HuH-7.5 (cell line): ENCODE data around the gene CEP350.
A peak's percentile ranks its signal among the peaks of the same experiment; 100 is the strongest.
"Not testable (repeated sequence)": the region's sequence is repeated elsewhere in the genome, so short reads cannot be mapped to it uniquely, and the experiment has no call there.

ENCODE experiments used
- DNase-seq: peaks from one replicate; pipeline ENCODE4 v3.0.0; 2011; ENCODE audit warnings: low spot score

The CEP350 gene

DNA sequence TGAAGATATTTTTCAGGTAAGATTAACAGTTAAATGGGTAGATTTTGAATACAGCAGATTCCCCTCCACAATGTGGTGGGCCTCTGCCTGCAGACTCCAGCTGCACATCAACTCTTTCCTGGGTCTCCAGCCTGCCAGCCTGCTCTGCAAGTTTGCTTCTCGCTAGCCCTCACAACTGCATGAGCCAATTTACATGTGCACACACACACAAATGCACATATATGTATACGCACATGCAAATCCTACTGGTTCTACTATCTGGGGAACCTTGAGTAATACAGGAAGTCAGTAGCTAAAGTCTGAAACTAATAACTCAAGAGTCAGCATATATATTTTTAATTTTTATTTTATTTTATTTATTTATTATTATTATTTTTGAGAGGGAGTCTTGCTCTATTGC lies 165.2 kb downstream of the CEP350 start:
- no peak for DNase-seq

DNA sequence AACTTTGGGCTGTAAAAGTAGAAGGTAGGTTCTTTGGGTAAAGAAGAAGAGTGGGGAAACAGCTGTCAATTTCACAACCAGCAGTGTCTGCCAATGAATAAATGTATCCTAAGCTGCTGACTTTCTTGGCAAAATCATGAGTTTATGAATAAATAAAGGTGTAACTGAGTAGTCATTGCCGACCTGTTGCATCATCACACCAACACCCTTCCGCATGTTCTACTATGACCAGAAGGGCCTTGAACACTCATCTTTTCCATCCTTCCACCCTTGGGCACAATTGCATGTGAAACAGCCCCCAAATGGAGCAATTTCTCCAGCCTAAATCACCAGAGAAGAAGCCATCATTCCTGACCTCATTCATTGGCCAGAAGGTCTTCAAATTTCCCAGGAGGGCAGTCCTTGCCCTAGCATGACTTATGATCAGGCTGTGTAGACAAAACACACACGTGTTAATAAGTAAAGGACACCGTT lies 168.9 kb downstream of the CEP350 start:
- DNase-seq, result no peak

DNA sequence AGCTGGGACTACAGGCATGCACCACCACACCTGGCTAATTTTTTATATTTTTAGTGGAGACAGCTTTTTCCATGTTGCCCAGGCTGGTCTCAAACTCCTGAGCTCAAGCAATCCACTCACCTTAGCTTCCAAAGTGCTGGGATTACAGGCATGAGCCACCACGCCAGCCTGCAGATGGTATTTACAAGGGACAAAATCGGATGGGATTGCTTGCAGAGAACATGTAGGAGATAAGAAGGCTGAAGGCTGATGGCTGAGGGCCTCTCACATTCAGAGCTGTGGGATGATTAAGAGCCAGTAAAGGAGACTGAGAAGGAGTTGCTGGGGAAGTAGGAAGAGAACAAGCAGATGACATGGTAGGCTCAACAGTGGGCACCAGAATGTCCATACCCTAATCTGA lies 176.0 kb downstream of the CEP350 start:
- DNase-seq, result no peak

DNA sequence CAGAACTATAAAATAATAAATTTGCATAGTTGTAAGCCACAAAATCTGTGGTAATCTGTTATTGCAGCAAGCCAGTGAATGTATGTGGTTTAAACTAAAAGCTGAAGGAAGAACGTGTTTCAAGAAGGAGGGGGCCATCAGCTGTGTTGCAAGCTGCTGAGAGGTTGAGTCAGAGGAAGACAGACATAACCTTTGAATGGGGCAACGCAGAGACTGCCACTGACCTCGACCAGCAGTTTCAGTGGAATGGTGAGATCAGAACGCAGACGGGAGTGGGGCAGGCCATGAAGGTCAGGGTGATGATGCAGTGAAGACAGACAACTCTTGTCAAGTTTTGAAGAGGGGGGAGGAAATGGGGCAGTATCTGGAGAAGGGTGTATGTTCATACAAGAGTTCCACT lies 176.9 kb downstream of the CEP350 start:
- no peak for DNase-seq

DNA sequence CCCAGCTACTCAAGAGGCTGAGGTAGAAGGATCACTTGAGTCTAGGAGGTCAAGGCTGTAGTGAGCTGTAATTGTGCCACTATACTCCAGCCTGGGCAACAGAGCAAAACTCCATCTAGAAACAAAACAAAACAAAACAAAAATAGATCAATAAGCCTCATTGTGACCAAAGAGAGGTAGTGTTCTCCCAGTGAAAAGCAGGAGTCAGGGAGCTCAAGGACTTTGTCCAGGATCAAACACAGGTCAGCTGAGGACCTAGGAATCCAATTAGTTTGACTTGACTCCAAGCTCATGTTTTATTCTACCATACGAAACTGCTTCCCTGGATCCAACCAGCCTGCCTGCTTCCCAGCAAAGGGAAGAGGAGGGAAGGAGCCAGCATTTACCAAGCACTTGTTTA lies 178.6 kb downstream of the CEP350 start:
- no peak for DNase-seq

DNA sequence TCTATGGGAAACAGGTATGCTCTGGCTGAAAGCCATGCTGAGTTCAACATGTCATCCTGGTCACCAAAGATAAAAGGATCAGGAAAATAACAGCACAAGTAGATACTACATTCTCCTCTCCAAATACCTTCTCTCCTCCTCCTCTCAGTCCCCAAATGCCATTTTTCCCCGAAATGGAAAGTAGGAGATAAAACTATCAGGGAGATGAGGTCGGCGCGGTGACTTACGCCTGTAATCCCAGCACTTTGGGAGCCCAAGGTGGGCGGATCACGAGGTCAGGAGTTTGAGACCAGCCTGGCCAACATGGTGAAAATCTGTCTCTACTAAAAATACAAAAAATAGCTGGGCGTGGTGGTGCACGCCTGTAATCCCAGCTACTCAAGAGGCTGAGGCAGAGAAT lies 179.1 kb downstream of the CEP350 start:
- not testable (repeated sequence) for DNase-seq

DNA sequence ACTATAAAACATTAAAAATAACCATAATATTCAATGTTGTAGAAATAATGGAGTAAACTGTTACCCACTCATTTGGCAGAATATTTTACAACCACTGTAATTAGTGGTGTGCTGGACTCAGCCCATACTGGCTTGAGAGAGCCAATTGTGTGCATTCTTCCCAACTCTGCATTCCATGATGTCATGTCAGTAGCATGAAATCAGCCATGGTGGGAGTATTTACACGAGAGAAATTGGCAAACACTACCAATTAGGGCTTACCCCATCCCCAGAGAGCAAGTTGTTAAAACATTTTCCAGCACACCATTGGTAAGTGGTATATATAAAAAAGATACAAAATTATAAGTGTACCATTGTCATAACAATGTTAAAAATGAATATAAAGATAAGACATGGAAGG lies 180.9 kb downstream of the CEP350 start:
- no peak for DNase-seq

DNA sequence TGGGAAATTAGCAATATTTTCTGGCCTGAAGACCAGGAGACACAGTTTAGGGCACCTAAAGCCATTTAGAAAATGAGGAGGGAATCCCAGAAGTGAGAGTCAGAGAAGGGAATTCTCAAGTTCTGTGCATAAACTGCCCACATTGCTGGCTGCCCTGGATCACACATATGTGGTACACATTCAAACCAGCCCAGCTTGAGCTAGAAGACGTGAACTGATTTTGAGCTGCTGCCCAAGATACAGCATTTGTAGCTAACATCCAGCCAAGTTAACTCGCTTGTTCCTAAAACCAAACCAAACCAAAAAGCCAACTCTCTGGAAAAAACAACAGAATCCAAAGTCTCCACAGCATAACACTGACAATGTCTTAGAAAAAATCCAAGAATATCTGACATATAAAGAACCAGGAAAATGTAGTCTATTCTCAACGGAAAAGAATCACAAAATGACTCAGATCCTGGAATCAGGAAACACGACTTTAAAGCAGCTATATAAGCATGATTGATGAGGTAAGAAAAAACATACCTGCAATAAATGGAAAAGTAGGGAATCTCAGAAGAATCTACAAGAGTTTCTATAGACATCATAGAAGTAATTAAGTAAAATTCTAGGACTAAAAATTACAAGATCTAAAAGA lies 181.8 kb downstream of the CEP350 start:
- no peak for DNase-seq

DNA sequence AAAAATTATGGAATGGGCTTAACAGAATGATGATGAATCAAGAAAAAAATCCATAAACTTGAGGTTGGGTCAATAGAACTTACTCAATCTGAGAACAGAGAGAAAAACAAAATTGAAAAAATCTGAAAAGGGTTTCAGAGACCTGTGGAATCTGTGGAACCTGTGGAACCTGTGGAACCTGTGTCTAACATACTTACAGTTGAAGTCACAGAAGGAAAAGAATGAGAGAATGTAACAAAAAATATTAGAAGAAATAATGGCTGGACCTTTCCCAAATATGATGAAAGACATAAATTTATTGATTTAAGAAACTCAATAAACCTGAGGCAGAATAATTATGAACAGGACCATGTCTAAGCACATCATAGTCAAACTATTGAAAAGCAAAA lies 182.4 kb downstream of the CEP350 start:
- no peak for DNase-seq

DNA sequence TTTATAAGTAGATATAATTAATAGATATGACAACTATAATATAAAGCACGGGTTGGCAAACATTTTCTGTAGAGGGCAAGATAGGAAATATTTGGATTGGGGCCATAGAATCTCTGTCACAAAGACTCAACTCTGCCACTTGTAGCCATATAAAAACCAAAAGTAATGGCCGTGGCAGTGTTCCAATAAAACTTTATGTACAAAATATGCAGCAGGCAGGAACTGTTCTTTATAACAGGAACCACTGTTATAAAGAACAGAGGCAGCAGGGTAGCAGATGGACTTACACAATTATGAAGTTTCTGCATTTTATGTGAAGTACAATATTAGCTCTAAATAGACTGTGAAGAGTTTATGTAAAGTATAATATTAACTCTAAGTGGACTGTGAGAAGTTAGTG lies 183.2 kb downstream of the CEP350 start:
- DNase-seq, result no peak

DNA sequence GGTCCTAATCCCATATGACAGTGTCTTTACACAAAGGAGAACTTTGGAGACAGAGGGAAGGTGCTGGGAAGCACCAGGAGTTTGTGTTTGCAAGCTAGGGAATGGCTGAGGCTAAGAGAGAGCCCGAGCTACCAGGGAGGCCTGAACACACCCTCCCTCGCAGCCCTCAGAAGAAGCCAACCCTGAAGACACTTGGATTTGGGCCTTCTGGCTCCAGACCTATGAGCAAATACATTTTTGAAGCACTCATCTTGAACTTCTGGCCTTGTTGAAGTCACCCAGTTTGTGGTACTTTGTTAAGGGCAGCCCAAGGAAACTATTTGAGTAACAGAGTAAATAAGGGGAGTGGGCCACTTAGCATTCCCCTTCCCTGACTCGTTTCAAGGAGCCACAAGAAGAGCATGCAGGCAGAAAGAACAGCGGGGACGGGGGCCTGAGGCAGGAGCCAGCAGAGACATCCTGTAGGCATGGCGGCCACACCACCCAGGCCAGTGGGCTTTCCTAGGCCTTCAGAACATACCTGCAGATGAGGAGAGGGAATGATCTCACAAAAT lies 186.8 kb downstream of the CEP350 start:
- DNase-seq, result no peak

DNA sequence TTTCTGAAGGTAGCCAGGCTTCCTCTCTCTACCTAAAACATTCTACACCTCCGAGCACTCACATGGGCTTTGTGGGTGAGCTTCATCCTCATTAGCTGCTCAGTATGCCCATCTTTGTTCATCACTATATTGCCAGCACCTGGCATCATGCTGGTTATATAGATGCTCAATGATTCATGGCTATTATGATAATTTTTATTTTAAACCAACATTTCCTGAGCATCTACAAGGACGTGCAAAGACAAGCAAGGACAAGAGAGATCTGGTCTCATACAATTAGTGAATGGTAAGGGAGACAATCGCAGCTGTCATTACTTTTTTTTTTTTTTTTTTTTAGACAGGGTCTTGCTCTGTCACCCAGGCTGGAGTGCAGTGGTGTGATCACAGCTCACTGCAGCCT lies 188.7 kb downstream of the CEP350 start:
- no peak for DNase-seq

DNA sequence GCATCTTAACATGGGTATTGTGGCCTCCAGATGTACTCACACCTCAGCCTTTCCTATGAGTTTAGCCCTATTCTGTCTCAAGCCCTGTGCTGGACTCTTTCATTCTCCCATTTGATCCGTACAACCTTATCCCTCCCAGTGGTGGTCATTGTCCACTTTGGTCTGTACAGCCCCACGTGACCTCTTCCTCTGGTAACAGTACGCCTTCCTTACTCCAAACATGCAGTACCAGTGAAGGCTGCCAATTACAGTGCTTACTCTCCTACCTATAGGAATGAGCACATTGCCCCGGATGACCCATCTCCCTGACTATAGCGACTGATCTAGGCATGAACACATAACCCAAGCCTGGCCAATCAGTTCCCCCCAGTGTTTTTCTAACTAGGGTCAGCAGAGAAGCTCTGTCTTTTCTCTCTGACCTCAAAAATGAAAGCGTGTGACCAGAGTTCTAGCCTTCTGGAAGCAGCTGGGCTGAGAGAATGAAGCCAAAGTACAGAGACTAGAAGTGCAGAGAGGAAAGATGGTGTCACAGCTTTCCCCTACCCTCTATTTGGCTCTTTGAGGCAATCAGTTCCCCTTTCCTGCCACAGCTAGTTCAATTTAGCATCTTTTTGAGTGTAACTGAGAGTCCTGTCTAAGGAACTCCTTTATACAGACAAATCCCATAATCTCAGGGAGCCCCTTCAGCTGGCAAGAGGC lies 190.2 kb downstream of the CEP350 start:
- no peak for DNase-seq

DNA sequence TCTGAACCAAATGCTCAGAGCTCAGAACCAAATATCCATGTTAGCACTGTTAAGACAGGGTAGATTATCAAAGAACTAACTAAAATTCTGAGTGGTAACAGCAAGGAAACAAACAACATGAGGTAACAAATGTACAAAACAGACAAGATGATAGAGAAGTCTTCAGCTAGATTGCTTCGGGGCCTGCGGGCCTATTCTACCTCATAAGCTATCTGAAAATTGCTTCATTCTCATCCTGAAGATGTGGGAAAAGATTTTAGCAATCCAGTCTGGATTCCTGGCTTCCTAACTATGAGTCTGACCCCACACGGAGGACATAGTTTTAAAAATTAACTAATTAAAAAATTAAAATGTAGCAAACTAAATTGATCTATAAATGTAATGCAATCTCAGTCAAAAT lies 190.8 kb downstream of the CEP350 start:
- no peak for DNase-seq

DNA sequence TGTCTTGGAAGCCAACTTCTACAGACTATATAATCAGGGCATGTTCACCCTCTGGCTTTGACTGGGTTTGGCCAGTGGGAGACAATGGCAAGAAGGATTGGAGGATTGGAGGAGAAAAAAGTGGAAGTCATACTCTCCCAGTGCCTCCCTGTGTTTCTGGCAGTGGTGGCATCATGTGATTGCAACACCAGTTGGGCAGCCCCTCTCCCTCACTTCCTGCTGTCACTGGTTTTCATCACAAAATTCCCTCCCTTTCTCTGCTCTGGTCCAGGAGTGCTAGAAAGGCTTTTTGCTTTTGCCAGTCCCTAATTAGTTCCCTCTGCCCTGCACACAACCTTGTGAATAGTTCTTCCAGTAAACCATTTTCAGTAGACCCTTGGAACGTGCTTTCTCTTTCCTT lies 196.4 kb downstream of the CEP350 start:
- DNase-seq, result no peak

DNA sequence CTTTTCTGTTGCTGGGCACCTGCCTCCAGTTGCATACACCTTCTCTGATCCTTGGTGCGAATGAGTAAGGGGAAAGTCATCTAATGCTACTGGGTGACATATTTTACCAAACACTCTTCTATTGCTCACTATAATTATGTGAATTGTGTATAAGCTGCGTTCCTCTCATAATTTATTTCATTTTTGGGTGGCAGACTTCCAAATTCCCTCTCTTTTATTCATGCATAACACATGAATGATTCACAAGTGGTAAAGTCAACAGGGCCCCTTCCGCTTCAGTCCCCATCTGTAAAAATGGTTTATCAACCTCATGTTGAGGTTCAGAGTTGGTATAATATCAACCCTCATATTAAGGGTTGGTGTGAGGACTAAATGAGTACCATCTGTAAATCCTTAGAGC lies 196.9 kb downstream of the CEP350 start:
- no peak for DNase-seq

DNA sequence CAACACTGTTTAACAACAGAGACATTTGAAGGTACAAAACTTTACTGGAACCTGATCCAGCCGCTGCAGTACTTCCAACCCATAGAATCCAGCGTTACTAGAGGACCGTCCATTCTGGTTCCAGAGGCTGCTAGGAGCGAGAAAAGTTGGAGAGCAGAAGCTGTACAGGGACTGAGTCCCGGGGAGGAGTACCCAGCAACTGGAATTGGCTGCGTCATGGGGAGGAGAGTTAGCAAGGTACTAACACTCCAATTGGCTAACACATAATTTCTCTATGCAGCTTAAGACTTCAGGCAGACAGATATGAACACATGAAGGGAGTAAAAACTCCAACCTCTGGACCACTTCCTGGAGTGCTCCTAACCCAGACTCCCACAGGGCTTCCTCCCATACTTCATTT lies 198.0 kb downstream of the CEP350 start:
- DNase-seq, result no peak

DNA sequence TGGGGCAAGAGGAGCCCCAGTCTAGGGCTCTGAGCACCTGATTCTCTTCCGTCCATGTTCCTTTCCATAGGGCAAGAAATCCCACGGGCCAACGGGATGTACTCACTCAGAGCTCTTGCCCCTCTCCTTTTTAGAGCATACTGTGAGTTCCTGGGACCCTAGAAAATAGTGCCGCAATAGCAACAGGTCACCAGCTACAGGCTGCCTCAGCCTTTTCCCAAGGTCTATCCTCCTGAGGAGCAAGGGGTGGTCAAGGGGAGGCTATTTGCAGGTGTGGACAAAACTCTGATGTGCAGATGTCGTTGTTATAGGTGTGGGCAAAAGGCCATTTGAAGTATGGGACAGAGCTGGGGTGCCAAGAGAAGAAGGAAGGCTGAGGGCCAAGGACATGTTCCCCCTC lies 198.4 kb downstream of the CEP350 start:
- no peak for DNase-seq

DNA sequence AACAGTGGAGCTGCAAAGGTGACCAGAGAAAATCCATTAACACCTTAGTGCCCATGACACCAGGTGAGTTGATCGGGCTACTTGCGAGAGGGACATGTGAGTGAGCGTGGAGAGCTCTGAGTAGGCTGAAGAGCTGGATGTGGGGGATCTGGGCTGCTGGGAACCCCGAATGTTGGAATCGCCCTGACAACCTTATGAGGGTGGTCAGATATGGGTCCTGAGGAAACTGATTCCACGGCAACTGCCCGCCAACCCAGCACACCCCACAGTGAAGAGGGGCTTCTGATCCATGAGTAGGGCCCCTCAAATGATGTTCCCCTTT lies 199.4 kb downstream of the CEP350 start:
- DNase-seq, result no peak

DNA sequence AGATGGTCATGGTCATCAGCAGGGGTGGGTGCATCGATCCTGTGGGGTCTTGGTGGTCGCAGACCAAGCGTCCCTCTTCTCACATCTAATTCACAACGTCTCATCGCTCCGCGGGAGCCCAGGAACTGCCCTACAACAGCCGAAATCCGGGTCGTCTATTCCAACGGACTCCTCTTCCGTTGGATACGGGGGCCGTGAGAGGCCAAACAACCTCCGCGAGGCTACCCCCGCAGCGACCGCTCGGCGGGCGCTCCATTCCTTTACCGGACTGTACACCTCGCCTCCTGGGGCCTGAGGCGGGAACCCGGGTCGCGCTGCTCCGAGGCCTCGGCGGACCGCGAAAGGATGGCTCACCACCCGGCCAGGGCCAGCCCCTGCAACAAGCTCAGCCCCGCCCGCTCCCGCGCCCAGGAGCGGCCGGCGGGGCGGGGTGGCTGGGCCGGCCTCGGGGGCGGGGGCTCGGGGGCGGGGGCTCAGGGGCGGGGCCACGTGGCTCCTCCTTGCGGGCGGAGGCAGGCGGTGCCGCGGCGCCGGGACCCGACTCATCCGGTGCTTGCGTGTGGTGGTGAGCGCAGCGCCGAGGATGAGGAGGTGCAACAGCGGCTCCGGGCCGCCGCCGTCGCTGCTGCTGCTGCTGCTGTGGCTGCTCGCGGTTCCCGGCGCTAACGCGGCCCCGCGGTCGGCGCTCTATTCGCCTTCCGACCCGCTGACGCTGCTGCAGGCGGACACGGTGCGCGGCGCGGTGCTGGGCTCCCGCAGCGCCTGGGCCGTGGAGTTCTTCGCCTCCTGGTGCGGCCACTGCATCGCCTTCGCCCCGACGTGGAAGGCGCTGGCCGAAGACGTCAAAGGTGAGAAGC lies 199.9 kb downstream of the CEP350 start, which contains the start of gene QSOX1:
QSOX1 (plus strand) TSS at position 545 of the 857 bp plus-strand sequence; CDS start at position 584, 39 bp downstream.
- peak; percentile 86 for DNase-seq

DNA sequence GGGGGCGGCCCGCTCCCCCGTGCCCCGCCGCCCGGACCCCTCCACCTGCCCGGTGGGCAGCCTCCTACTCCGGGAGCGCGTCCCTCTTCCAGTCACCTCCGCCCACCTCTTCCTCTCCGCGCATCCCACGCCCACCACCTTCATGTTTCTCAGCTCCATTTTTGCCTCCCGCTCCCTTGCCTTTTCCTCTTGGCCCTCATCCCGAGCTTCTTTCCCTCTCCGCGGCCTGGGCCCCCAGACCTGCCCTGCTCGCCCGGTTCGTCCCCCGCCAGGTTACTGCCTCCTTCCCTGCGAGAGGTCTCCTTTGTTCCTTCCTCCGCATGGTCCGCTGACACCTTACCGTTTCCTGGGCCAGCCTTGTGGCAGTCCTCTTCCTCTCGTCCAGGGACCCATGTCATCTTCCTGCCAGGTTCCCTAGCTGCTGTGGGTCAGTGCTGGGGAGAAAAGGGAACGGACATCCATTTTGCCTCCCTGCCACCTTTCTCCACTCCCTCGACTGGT lies 200.6 kb downstream of the CEP350 start:
- DNase-seq, result no peak

DNA sequence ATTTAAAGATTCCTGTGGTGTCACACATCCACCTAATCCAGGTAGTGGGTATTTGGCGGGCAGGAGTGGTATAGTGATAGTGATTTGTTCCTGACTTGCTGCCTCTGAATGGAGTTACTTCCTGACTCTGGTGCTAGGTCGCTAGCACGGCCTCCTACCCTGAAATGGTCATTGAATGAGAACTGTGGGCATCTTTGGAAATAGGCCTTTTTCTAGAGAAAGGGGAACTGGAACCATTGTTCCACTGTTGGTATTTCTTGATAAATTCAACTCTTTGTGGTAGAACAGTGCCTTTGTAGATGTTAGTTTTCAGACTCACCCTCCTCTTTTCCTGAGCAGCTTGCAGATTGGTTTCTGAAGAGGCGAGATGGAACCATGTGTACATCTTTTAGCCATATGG lies 201.6 kb downstream of the CEP350 start:
- no peak for DNase-seq
